Measurements from ENCODE around the gene E2F1.

- no peak for TF ChIP-seq GABPA (IDR thresholded peaks at IDR 0.05 in 1 of 2, conservative IDR thresholded peaks at IDR 0.05 in 1 of 2)
- no peak for TF ChIP-seq RAD21 (IDR thresholded peaks at IDR 0.05)
These were observed 9.2 kb downstream of the E2F1 start for GRCh38 chr20:33676652-33677645.
